Ovary (tissue), 3 donors: Measurements from ENCODE around the gene SNAPC5.

Source experiments
- CTCF ChIP-seq, 3 donors: fragments of 450-650 bp in 2 of 3; fragments of 200-600 bp in 1 of 3; IDR thresholded peaks; one replicate each; pipeline versions ENCODE4 v1.5.1 to v1.8.0; 2016 to 2022; ENCODE audit warnings: antibody characterized with exemption in 3 of 3, mild to moderate bottlenecking in 1 of 3
- EP300 ChIP-seq: sonication (generic); formaldehyde crosslinking; IDR thresholded peaks from one replicate; pipeline ENCODE4 v1.6.1; 2017; ENCODE audit warnings: antibody characterized with exemption
- POLR2A ChIP-seq: fragments of 450-650 bp; IDR thresholded peaks from one replicate; pipeline ENCODE4 v1.6.1; 2017; ENCODE audit warnings: antibody characterized with exemption, mild to moderate bottlenecking, moderate library complexity
- donor health status: DM: no; HTN: no; CAD: no.

GRCh38 chr15:66474135-66474534 is 23.4 kb downstream of the SNAPC5 start:
- TF ChIP-seq CTCF (IDR thresholded peaks at IDR 0.05) (no peak), POLR2A (no peak), EP300 (no peak)
